UCSD-AML1 (cell line): ENCODE results near the gene LDB3.

ENCODE experiments used
- DNase-seq: peaks from one replicate; lab custom pipeline; 2025; ENCODE audit not compliant: unreplicated experiment; lab: John Stamatoyannopoulos, UW

LDB3 gene

DNA sequence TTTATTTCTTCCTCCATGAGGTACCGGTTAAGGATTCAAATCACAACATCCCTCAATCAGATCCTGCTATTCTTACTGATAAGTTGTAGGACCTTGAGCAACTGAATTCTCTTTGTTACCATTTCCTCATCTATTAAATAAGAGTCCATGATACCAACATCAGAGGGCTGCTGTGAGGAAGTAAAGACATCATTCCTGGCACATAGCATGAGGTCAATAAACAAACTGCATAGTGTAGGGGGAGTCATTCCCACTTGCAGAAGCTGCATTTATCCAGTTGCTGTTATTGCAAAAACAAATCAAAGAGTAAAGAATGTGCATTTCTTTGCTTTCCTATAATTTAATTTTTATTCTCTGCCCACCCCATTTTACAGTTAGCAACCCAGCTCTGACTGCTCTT is 36.8 kb downstream of the LDB3 start:
- no peak for DNase-seq

DNA sequence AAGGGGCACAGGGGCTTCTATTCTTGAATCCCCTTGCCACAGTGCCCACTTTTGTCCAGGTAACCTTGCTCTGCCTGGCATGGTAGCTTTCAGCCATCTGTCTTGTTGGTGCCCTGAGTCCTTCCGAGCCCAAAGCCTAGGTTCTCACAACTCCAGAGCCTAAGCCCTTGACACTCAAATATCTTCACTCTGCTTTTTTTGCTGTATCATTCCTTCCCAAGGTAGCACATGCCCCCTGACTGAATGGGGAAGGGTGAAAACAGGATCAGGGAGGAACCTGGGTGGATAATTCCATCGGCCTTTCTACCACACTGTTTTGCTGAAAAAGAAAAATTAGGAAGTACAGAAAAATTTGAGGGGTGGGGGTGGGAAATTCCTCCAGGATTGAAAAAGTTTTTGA is 37.6 kb downstream of the LDB3 start:
- DNase-seq = no peak

GRCh38 chr10:86706401-86706841 is 38.1 kb downstream of the LDB3 start:
- no peak for DNase-seq

- DNase-seq = no peak
These were observed 38.7 kb downstream of the LDB3 start for GRCh38 chr10:86706977-86707376.

GRCh38 chr10:86707505-86707904 is 39.2 kb downstream of the LDB3 start:
- no peak for DNase-seq

- DNase-seq = no peak
These were observed 39.9 kb downstream of the LDB3 start for GRCh38 chr10:86708068-86708782.

DNA sequence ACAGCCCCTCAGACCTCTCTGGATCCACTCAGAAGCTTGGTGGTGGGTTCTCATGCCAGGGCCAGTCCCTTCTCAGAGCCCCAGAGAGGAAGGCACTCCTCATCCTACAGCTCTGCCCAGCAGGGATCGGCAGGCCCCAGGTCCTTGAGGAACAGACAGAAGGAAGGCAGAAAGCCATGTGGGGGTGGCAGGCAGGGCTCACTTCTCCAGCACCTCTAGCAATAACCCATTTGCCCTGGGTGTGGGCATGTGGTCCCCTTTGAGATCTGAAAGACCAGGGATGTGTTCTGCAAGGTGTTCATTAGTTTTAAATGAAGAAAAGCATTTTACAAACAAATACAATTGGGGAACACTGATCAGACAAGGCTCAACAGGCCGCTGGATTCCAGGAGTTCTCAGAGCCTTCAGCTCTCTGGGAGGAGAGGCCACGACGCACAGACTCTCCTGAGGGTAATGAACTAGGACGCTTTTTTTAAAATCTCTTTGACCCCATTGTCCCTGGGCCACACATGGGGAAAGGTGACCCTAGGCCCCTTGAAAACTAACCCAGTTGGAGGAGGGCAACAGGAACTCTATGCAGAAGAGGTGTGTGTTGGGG is 40.6 kb downstream of the LDB3 start:
- DNase-seq = no peak

GRCh38 chr10:86709396-86710185 is 41.3 kb downstream of the LDB3 start:
- DNase-seq = no peak

GRCh38 chr10:86710987-86711512 is 42.7 kb downstream of the LDB3 start:
- peak; percentile 84 for DNase-seq

GRCh38 chr10:86711513-86712316 is 43.4 kb downstream of the LDB3 start:
- no peak for DNase-seq

DNA sequence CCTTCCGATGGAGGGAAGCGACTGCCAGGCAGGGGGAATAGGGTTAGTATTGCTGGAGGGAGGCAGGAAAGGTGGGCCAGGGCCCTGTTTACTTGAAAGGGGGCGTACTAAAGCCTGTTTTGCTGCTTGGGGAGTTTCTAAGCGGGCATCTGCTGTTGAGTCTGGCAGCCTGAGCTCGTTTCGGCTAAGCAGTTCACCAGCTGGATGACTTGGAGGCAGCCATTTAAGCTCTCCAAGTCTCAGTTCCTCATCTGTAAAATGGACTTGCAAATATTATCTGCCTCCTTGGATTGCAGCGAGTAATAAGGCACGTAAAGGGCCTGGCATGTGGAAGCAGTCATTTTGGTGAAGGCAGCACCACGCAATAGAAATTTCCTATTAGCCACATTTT is 44.0 kb downstream of the LDB3 start:
- no peak for DNase-seq

DNA sequence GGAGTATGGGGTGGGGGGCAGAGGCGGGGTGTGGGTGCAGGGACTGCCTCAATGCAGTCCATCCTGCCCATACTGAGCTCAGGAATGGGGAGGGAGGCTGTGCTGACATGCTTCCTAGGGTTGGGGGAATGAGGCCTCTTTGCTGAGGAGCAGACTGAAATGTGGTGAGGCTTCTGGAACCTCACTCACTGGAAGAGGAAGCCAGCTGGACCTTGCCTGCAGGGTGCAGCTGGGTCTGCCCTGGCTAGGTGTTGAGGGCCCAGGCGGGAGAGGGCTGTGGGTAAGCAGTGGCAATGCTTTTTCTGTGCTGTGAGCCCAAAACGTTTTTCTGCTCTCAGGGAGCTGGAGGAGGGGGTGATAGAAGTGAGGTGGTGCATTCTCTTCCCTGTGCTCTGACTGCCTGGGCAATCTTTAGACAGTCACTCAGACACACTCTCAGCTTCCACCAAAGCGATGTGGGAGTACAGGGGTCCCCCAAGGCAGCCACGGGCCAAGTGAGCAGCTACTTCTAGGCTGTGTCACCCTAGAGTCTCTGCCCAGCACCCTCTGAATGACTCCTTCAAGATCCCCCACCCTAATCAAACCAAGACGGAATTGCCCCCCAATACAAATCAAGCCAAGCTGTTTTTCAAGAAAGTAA is 47.0 kb downstream of the LDB3 start:
- DNase-seq = no peak

GRCh38 chr10:86715836-86716235 is 47.5 kb downstream of the LDB3 start:
- DNase-seq = no peak

DNA sequence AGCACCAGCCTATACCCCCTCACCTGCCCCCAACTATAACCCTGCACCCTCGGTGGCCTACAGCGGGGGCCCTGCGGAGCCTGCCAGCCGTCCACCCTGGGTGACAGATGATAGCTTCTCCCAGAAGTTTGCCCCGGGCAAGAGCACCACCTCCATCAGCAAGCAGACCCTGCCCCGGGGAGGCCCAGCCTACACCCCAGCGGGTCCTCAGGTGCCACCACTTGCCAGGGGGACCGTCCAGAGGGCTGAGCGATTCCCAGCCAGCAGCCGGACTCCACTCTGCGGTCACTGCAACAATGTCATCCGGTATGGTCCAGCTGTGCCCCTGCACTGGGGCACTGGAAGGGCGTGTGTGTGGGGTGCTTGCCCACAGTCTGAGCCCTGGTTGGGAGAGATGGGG is 48.2 kb downstream of the LDB3 start:
- no peak for DNase-seq

DNA sequence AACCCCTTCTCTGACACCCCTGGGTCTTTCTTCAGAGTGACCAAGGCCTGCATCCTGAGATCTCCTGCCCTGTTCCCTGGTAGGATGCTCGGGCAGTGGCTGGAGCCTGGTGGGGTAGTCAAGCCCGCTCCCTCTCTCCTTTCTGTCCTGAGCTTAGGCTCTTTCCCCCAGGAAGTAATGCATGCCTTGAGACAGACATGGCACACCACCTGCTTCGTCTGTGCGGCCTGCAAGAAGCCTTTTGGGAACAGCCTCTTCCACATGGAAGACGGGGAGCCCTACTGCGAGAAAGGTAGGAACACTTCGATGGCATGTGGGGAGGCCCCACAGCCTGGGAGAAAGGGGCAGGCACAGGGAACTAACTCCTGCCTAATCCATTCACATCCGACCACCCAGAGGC is 50.2 kb downstream of the LDB3 start:
- DNase-seq = no peak

GRCh38 chr10:86721232-86721631 is 52.9 kb downstream of the LDB3 start:
- DNase-seq = no peak

DNA sequence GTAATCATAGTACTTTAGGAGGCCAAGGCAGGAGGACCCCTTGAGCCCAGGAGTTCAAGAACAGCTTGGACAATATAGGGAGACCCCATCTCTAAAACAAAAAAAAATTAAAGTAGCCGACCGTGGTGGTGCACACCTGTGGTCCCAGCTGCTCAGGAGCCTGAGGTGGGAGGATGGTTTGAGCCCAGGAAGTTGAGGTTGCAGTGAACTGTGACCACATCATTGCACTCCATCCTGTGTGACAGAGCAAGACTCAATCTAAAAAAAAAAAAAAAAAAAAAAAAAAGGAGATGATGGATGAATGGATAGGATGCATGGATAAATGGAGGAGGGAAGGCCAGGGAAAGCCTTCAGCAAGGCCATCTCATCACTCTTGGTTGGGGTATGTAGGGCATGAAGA is 54.7 kb downstream of the LDB3 start:
- no peak for DNase-seq

GRCh38 chr10:86724445-86724844 is 56.1 kb downstream of the LDB3 start:
- DNase-seq = no peak

GRCh38 chr10:86725980-86726676 is 57.8 kb downstream of the LDB3 start:
- no peak for DNase-seq

DNA sequence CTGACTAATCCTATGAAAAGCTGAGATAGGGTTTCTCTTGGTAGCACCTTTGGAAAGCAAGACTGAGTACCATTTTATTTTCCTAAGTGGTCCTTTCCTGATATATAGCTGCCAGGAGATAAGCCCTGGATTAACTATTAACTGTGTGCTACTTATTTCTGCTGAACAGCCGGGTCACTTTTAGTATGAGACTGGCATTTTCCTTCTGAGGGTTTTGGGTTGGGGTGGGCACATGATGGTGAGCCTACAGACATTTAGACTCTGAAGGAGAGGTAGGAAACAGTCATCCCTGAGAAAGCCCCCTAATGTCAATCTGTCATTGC is 58.3 kb downstream of the LDB3 start:
- no peak for DNase-seq
